Transverse colon (tissue), 4 donors: ENCODE measurements around the gene SRPX2.

Experiments
- POLR2AphosphoS5 ChIP-seq, 3 donors: sonication (generic); formaldehyde crosslinking; IDR thresholded peaks; one replicate each; pipeline ENCODE4 v1.6.1; 2016; ENCODE audit warnings: antibody characterized with exemption in 3 of 3
- TF ChIP-seq, protein P1 (sequence below), 5 experiments: fragments of 200-600 bp in 3 of 5; fragments of 450-650 bp in 2 of 5; sonication (generic) in 3 of 5; IDR thresholded peaks; 1 replicate in 2 of 5; 2 replicates in 3 of 5; pipeline ENCODE4 v1.5.1; 2016 to 2017; ENCODE audit warnings: antibody characterized with exemption in 5 of 5, inconsistent platforms in 3 of 5, mild to moderate bottlenecking in 2 of 5, moderate library complexity in 1 of 5

DNA sequence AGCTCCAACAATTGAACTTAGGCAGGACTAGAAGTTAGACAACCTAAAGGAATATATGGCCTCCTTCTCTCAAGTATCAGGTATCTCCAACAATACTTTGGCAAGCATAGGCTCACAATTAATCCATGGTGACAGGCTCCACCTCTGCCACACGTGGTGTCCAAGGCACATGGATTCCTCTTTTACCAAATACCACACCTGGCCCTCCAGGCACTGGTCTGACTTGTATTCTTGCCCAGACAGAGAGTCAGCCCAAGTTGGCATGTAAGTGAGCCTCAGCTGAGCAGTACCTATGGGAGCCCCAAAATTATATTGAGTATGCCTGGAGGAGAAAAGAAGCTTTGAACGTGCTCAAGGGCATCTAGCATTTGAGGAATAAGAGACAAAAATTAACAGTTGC is 19.6 kb downstream of the SRPX2 start:
- TF ChIP-seq, protein P1, sequence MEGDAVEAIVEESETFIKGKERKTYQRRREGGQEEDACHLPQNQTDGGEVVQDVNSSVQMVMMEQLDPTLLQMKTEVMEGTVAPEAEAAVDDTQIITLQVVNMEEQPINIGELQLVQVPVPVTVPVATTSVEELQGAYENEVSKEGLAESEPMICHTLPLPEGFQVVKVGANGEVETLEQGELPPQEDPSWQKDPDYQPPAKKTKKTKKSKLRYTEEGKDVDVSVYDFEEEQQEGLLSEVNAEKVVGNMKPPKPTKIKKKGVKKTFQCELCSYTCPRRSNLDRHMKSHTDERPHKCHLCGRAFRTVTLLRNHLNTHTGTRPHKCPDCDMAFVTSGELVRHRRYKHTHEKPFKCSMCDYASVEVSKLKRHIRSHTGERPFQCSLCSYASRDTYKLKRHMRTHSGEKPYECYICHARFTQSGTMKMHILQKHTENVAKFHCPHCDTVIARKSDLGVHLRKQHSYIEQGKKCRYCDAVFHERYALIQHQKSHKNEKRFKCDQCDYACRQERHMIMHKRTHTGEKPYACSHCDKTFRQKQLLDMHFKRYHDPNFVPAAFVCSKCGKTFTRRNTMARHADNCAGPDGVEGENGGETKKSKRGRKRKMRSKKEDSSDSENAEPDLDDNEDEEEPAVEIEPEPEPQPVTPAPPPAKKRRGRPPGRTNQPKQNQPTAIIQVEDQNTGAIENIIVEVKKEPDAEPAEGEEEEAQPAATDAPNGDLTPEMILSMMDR (IDR thresholded peaks at IDR 0.05): no peak
- TF ChIP-seq POLR2AphosphoS5 (IDR thresholded peaks at IDR 0.05): no peak
